Parathyroid adenoma (tissue), 2 donors: ENCODE data around the gene CCP110.

ENCODE experiments used
- H2AFZ ChIP-seq: fragments of 300-600 bp; sonication (generic); one replicate; pipeline ENCODE4 v1.7.0; 2017; ENCODE audit warnings: antibody characterized with exemption, mild to moderate bottlenecking
- H3K27ac ChIP-seq: fragments of 300-600 bp; sonication (generic); one replicate; pipeline ENCODE4 v1.7.0; 2017
- H3K27me3 ChIP-seq: fragments of 300-600 bp; sonication (generic); one replicate; pipeline ENCODE4 v1.7.0; 2017; ENCODE audit warnings: low read length; ENCODE audit not compliant: control insufficient read depth, insufficient read depth
- H3K36me3 ChIP-seq: fragments of 300-600 bp; sonication (generic); one replicate; pipeline ENCODE4 v1.7.0; 2017; ENCODE audit warnings: low read length; ENCODE audit not compliant: control insufficient read depth, insufficient read depth
- H3K4me1 ChIP-seq: fragments of 300-600 bp; sonication (generic); one replicate; pipeline ENCODE4 v1.7.0; 2017; ENCODE audit warnings: control low read depth
- H3K4me2 ChIP-seq: fragments of 300-600 bp; sonication (generic); one replicate; pipeline ENCODE4 v1.7.0; 2017; ENCODE audit warnings: low read length
- H3K4me3 ChIP-seq: fragments of 300-600 bp; sonication (generic); one replicate; pipeline ENCODE4 v1.7.0; 2017; ENCODE audit warnings: low read depth, low read length
- H3K79me2 ChIP-seq: fragments of 300-600 bp; sonication (generic); one replicate; pipeline ENCODE4 v1.7.0; 2017; ENCODE audit warnings: control low read depth
- H3K9ac ChIP-seq: fragments of 300-600 bp; sonication (generic); one replicate; pipeline ENCODE4 v1.7.0; 2017; ENCODE audit warnings: mild to moderate bottlenecking
- H3K9me3 ChIP-seq: fragments of 300-600 bp; sonication (generic); one replicate; pipeline ENCODE4 v1.7.0; 2017; ENCODE audit warnings: low read length; ENCODE audit not compliant: control insufficient read depth
- TF ChIP-seq, protein P1 (sequence below): fragments of 300-600 bp; sonication (generic); IDR thresholded peaks from one replicate; pipeline ENCODE4 v1.7.0; 2017; ENCODE audit warnings: antibody characterized with exemption, mild to moderate bottlenecking
- donor health status: primary hyperparathyroidism.

CCP110 gene

DNA sequence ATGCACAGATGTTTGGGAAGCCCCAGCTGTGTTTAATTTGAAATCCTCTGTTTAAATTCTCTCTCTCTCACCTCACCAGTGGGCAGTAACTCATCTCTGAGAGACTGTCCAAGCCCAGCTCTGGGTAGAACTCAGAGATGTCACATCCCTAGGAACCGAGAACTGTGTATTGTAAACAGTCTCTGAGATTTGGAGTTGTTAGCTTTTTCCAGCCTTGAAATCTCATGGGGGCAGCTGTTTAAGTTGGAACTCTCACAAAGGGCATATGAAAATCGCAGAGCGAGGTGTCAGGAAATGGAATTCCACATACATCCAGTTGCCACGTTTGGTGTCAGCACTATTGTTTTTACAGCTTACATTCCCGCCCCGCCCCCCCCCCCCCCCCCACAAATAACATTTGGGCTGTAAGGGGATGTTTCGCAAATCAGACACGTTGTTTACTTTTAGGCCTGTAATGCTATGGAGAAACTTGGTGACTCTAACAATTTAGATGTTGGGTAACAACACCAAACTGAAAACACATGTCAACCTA is 66.1 kb downstream of the CCP110 start:
- H3K79me2 ChIP-seq: no peaks in the 10 kb centered on the region
- no peak overlapping the region for H3K9ac ChIP-seq
- peak overlapping the region; percentile 63 for H3K27ac ChIP-seq
- TF ChIP-seq, protein P1, sequence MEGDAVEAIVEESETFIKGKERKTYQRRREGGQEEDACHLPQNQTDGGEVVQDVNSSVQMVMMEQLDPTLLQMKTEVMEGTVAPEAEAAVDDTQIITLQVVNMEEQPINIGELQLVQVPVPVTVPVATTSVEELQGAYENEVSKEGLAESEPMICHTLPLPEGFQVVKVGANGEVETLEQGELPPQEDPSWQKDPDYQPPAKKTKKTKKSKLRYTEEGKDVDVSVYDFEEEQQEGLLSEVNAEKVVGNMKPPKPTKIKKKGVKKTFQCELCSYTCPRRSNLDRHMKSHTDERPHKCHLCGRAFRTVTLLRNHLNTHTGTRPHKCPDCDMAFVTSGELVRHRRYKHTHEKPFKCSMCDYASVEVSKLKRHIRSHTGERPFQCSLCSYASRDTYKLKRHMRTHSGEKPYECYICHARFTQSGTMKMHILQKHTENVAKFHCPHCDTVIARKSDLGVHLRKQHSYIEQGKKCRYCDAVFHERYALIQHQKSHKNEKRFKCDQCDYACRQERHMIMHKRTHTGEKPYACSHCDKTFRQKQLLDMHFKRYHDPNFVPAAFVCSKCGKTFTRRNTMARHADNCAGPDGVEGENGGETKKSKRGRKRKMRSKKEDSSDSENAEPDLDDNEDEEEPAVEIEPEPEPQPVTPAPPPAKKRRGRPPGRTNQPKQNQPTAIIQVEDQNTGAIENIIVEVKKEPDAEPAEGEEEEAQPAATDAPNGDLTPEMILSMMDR: no peak
- H3K4me3 ChIP-seq: no peak overlapping the region
- no peaks in the 10 kb centered on the region for H3K36me3 ChIP-seq
- H3K27me3 ChIP-seq: no peaks in the 10 kb centered on the region
- H3K4me1 ChIP-seq: peaks cover 13% of the 10 kb centered on the region
- H3K4me2 ChIP-seq: no peak overlapping the region
- no peak overlapping the region for H2AFZ ChIP-seq
- no peaks in the 10 kb centered on the region for H3K9me3 ChIP-seq

DNA sequence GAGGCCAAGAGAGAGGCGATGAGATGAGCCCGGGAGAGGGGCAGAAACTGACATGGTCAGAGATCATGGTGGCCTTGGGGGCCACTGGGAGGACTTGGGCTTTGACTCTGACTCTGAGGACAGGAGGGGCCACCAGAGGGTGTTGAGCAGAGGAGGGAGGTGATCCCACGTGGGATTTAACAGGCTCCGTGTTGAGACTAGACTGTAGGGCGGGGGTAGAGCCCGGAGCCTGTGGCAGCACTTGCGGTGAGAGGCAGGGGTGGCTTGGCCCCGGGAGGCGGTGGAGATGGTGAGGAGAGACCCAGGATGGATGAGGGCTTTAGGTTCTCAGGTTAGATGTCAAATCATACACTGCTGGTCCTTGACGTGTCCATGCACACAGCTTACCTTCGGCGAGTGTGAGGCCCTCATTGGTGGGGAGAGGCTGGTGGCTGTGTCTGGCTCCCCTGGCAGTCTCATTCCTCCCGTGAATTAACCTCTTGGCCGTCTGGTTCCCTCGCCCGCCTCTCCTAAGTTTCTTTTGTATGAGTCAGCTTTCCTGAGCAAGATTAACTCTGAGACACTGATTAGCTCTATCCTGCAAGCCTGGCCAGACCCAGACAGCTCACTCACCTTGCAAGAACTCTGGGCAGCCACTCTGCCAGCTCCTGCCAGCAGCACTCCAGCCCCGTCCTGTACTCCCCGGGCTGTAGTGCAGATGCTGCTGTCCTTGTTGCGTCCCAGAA is 71.5 kb downstream of the CCP110 start:
- H3K27me3 ChIP-seq: no peaks in the 10 kb centered on the region
- no peak overlapping the region for H3K9ac ChIP-seq
- H2AFZ ChIP-seq: peak overlapping the region; percentile 43
- peak overlapping the region; percentile 24 for H3K27ac ChIP-seq
- H3K4me3 ChIP-seq: no peak overlapping the region
- H3K36me3 ChIP-seq: no peaks in the 10 kb centered on the region
- no peaks in the 10 kb centered on the region for H3K9me3 ChIP-seq
- H3K4me1 ChIP-seq: peaks cover 11% of the 10 kb centered on the region
- H3K79me2 ChIP-seq: no peaks in the 10 kb centered on the region
- H3K4me2 ChIP-seq: no peak overlapping the region
- TF ChIP-seq, protein P1: no peak

DNA sequence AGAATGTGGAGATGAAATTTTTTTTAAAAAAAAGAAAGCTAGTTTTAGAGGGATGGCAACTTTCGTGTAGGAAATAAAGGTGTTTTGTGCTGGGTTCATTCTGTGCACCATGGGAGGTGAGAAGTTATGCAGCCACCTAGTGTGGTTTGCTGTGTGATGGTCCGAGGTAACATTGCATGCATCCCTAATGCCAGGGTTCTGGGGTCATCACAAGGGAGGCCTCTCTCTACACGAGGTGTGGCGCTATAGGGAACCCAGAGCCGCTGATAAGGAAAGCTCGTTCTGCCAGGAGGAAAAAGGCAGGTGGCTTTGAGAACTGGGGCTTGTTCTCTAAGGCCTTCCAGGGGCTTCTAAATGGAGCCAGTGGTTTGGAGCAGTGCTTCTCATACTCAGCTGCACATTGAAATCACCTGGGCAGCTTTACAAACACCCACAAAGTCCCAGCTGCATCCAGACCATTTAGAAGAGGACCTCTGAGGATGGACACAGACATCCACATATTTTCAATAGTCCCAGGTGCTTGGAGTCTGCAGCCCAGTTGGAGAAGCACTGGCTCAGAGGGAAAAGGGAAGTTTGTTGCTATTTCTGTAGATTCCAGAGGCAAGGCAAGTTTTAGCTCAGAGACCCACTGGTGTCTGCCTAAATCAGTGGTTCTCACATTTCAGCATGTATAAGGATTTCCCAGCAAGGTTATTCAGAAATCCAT is 75.2 kb downstream of the CCP110 start:
- H3K36me3 ChIP-seq: no peaks in the 10 kb centered on the region

DNA sequence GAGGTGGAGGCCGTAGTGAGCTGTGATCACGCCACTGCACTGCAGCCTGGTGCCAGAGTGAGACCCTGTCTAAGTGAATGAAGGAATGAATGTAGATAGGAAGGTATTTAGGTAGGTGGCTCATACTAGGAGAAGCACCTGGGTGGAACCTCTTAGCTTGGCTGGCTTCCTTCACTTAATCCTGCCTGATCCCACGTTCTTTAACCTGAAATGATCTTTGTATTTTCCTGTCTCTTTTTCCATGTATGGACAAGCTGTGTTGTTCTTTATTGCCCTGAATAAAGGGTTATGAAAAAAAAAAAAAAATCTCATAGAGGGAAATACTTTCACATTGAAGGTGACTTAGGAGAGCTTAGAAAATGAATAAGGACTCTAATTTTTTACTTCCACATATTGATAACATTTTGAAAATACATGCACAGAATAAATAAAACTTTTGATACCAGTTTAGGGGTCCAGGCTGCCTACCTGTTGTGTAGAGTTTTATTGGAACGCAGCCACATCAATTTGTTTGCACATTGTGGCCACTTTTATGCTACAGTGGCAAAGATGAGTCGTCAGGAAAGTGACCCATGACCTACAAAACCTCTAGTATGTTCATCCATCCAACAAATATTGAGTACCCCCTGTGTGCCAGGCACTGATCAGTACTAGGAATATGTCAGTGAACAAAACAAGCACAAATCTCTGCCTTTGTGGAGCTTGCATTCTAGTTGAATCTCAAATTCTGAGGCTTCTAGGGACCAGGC is 76.4 kb downstream of the CCP110 start:
- no peaks in the 10 kb centered on the region for H3K36me3 ChIP-seq

More for the DNA sequence above, 75.2 kb downstream of the CCP110 start:
- H3K9ac ChIP-seq: no peak overlapping the region
- no peaks in the 10 kb centered on the region for H3K9me3 ChIP-seq
- H3K27ac ChIP-seq: no peak overlapping the region
- no peak overlapping the region for H2AFZ ChIP-seq
- no peak overlapping the region for H3K4me3 ChIP-seq
- H3K27me3 ChIP-seq: no peaks in the 10 kb centered on the region
- H3K4me2 ChIP-seq: no peak overlapping the region
- H3K4me1 ChIP-seq: peaks cover 11% of the 10 kb centered on the region
- TF ChIP-seq, protein P1: no peak
- H3K79me2 ChIP-seq: peaks cover 2% of the 10 kb centered on the region

More for the DNA sequence above, 76.4 kb downstream of the CCP110 start:
- no peak overlapping the region for H3K27ac ChIP-seq
- peaks cover 2% of the 10 kb centered on the region for H3K79me2 ChIP-seq
- H3K27me3 ChIP-seq: no peaks in the 10 kb centered on the region
- no peak overlapping the region for H2AFZ ChIP-seq
- TF ChIP-seq, protein P1: no peak
- no peak overlapping the region for H3K9ac ChIP-seq
- no peak overlapping the region for H3K4me2 ChIP-seq
- H3K4me3 ChIP-seq: no peak overlapping the region
- no peaks in the 10 kb centered on the region for H3K9me3 ChIP-seq
- peaks cover 15% of the 10 kb centered on the region for H3K4me1 ChIP-seq
